GM19452 (cell line): Measurements from ENCODE around the gene SELENBP1.
A peak's percentile ranks its signal among the peaks of the same experiment; 100 is the strongest.
"Not testable (repeated sequence)": the region's sequence is repeated elsewhere in the genome, so short reads cannot be mapped to it uniquely, and the experiment has no call there.

Experiments used
- ATAC-seq: cut with Tn5 transposase; IDR thresholded peaks from one replicate; pipeline ENCODE4 v1.9.1; 2021; ENCODE audit not compliant: unreplicated experiment

SELENBP1 gene

GRCh38 chr1:151372058-151372934 lies at the start of gene SELENBP1:
Gene SELENBP1, minus strand, starts transcription at chr1:151372705. Its CDS starts 64 bp downstream, at chr1:151372641.
- no peak for ATAC-seq

DNA sequence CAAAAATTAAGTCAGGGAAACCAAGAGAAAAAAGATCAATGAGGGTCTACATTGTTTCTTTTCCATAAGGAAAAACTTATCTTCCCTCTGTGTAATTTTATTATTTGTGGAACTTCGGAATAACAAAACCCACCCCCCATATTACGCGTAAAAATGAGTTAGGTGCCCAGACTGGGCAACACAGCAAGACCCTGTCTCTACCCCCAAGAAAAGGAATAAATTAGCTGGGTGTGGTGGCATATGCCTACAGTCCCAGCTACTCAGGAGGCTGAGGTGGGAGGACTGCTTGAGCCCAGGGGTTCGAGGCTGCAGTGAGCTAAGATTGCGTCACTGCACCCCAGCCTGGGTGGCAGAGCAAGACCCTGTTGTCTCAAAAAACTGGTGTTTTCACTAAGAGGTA lies 47.3 kb upstream of the SELENBP1 start:
- ATAC-seq: no peak

- no peak for ATAC-seq
Measured at GRCh38 chr1:151418081-151418480, 45.6 kb upstream of the SELENBP1 start.

DNA sequence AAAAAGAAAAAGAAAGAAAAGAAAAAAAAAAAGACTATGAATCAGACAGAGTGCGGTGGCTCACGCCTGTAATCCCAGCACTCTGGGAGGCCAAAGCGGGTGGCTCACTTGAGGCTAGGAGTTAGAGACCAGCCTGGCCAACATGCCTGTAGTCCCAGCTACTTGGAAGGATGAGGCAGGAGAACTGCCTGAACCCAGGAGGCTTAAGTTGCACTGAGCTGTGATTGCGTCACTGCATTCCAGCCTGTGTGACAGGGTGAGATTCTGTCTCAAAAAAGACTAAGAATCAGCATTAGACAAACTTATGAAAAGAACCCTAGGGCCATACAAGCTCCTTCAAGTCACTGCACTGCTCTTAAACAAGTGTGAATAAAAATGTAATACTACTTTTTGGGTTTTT lies 43.7 kb upstream of the SELENBP1 start:
- no peak for ATAC-seq

GRCh38 chr1:151411884-151412283 lies 39.4 kb upstream of the SELENBP1 start:
- no peak for ATAC-seq

DNA sequence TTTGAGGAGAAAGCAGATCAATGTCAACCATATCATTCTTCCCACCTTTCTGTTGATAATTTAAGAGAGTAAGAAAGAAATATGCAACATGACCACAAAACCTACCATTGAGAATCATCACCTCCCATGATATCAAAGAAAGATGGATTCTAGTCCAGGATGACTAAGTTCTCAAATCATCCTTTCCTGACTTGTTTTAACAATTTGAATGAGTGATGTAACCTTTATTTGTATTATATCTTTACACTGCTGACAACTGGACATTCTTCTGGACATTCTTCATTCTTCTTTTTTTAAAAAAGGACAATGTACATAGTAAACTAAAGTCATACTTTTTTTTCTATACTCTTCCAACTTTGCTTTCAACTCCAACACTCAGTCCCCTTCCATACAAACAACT lies 36.4 kb upstream of the SELENBP1 start:
- ATAC-seq: no peak

DNA sequence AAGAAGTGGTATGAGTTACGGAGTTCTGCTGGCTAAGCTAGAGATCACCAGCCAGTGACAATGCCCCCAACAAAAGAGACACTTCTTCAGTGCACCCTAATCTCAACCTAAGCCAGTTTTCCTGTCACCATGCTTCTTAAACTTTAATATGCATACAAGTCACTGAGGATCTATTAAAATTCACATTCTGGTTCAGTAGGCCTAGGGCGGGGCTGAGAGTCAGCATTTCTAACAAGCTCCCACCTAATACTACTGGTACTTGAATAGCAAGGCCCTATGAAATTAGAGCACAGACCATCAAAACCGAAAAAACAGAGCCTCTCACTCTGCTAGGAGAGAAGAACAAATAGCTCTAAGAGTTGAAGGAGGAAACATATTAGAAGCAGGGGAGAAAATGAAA lies 34.8 kb upstream of the SELENBP1 start:
- no peak for ATAC-seq

GRCh38 chr1:151406176-151406575 lies 33.7 kb upstream of the SELENBP1 start:
- no peak for ATAC-seq

DNA sequence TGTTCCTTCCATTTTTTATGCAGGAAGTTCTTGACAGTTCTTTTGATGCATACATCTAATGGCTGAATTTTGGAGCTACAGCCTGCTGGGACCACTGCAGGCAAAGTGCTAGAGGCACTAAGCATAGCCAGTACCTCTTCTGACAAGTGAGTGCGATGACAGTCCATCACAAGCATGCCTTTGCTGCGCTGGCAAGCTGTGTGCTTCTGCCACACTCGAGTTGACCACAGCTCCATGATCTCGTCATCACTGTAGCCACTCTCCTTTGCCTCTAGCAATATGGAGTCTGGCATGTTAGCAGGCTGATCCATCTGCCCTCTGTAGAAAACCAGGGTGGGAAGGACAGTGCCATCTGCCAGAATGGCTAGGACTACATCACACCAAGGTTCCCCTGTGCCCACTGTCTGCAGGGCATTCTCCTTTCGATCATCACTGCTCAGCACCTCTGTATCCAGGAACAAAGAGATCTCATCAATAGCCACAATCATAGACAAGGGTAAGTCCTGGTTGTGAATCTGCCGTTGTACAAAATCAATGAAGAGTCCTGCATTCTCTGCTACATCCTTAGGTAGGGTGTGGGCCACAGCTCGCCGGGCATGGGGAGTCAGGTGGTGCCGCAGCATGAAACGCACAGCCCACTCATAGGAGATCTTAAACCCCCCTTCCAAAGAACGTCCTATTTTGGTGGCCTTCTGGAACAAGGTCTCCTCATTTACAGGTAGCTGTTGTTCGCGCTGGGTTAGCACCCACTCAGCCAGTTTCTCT lies 32.9 kb upstream of the SELENBP1 start:
- no peak for ATAC-seq

DNA sequence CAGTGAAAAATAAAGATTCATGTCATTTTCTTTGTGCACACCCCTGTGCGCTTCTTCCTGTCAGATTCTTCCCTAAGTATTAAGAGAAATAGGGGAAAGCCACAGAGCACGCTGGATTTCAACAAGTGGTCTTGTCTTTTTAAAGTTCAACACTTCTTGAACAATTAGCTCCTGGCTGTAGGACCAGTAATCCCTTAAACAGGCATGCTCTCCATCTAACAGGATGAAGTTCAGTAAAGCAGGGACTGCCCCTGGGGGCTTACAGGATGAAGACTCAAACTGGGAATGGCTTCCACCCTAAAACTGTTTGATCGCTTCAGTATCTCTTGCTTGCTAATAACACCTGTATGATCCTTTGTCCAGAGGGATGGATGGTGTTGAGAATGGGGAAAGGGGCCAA lies 31.1 kb upstream of the SELENBP1 start:
- no peak for ATAC-seq

GRCh38 chr1:151402764-151403163 lies 30.3 kb upstream of the SELENBP1 start:
- ATAC-seq: no peak

DNA sequence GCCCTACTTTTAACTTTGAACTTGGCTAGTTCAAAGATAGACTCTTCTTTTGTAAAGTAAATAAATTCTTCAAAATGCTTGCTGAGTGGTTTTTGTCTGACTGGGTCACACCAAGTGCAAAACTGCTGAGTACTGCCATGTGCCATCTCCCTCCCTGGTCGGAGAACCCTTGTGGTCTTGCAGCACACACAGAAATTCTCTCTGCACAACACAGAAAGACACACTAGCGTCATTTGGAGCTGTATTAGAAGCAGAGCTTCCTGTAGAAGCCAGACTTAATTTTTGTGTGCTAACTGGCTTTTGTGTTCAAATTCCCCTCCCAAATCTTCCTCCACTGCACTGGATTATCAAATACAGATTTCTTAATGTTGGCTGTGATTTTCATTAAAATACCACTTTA lies 29.4 kb upstream of the SELENBP1 start:
- no peak for ATAC-seq

- no peak for ATAC-seq
Measured at GRCh38 chr1:151401125-151401788, 28.8 kb upstream of the SELENBP1 start.

GRCh38 chr1:151399324-151400171 lies 27.0 kb upstream of the SELENBP1 start, which contains the start of gene PSMB4:
Gene PSMB4, plus strand, starts transcription at chr1:151399573. Its CDS starts 15 bp downstream, at chr1:151399588.
- ATAC-seq: peak; percentile 89

- not testable (repeated sequence) for ATAC-seq
Measured at GRCh38 chr1:151396265-151396664, 23.8 kb upstream of the SELENBP1 start.

GRCh38 chr1:151393583-151393982 lies 21.1 kb upstream of the SELENBP1 start:
- ATAC-seq: no peak

GRCh38 chr1:151391079-151391563 lies 18.6 kb upstream of the SELENBP1 start:
- no peak for ATAC-seq

DNA sequence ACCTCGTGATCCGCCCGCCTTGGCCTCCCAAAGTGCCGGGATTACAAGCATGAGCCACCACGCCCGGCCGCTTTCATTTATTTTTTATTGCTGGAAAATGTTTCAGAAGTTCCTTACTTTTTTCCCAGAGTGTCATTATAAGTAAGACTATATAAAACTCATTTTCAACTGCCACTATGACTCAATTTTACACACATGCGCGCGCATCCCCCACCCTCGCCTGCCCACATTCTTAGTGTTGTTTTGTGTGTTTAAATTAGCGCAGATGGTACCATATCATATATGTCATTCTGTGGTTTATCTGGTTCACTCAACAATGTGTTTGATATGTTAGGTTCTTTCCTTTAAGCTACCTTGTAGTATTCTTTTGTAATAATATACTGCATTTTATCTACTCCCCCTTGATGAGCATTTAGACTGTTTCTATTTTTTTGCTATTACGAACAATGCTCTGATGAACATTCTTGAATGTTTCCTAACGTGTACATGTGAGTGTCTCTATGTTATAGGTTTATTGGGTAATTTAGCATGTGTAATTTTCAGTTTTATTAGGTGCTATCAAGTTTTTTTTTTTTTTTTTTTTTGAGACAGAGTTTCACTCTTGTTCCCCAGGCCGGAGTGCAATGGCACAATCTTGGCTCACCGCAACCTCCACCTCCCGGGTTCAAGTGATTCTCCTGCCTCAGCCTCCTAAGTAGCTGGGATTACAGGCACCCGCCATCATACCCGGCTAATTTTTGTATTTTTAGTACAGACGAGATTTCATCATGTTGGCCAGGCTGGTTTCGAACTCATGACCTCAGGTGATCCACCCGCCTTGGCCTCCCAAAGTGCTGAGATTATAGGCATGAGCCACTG lies 17.9 kb upstream of the SELENBP1 start:
- not testable (repeated sequence) for ATAC-seq

GRCh38 chr1:151386002-151386401 lies 13.5 kb upstream of the SELENBP1 start:
- ATAC-seq: no peak
